ENCODE measurements around the gene SEMA5B. TPM values are rescaled to one million over a fixed set of nuclear protein-coding genes. Genes with fewer than 3 reads are reported as not detected.

The SEMA5B gene
- total RNA-seq, 1 donor from 2014 or later, result not detected

GRCh38 chr3:122964811-122965210 is 62.8 kb downstream of the SEMA5B start:
- TF ChIP-seq CTCF (conservative IDR thresholded peaks at IDR 0.05; ENCODE audit: low read depth, low read length), result no peak
- DNase-seq (ENCODE audit: low read depth), result no peak
- H3K4me3 ChIP-seq (ENCODE audit: low read depth, low read length), result no peak overlapping the region

GRCh38 chr3:122962149-122962548 is 65.4 kb downstream of the SEMA5B start:
- no peak for DNase-seq (ENCODE audit: low read depth)
- no peak overlapping the region for H3K4me3 ChIP-seq (ENCODE audit: low read depth, low read length)
- TF ChIP-seq CTCF (conservative IDR thresholded peaks at IDR 0.05; ENCODE audit: low read depth, low read length), result no peak

GRCh38 chr3:122961146-122961545 is 66.4 kb downstream of the SEMA5B start:
- no peak for TF ChIP-seq CTCF (conservative IDR thresholded peaks at IDR 0.05; ENCODE audit: low read depth, low read length)
- H3K4me3 ChIP-seq (ENCODE audit: low read depth, low read length), result no peak overlapping the region
- DNase-seq (ENCODE audit: low read depth), result no peak

GRCh38 chr3:122960652-122961051 is 66.9 kb downstream of the SEMA5B start:
- no peak for DNase-seq (ENCODE audit: low read depth)
- TF ChIP-seq CTCF (conservative IDR thresholded peaks at IDR 0.05; ENCODE audit: low read depth, low read length), result no peak
- no peak overlapping the region for H3K4me3 ChIP-seq (ENCODE audit: low read depth, low read length)

GRCh38 chr3:122959339-122959738 is 68.2 kb downstream of the SEMA5B start:
- TF ChIP-seq CTCF (conservative IDR thresholded peaks at IDR 0.05; ENCODE audit: low read depth, low read length), result no peak
- no peak for DNase-seq (ENCODE audit: low read depth)
- H3K4me3 ChIP-seq (ENCODE audit: low read depth, low read length), result no peak overlapping the region

GRCh38 chr3:122957707-122958689 is 69.6 kb downstream of the SEMA5B start:
- TF ChIP-seq CTCF (conservative IDR thresholded peaks at IDR 0.05; ENCODE audit: low read depth, low read length), result no peak
- no peak overlapping the region for H3K4me3 ChIP-seq (ENCODE audit: low read depth, low read length)
- DNase-seq (ENCODE audit: low read depth), result no peak

All from epithelial cell of proximal tubule (primary cell).